Cerebellar nuclear complex (tissue), 1 donor: ENCODE results near the gene TAS2R9.
A peak's percentile ranks its signal among the peaks of the same experiment; 100 is the strongest.
"Not testable (repeated sequence)": the region's sequence is repeated elsewhere in the genome, so short reads cannot be mapped to it uniquely, and the experiment has no call there.

Experiments used
- DNase-seq, 2 experiments: peaks; one replicate each; lab custom pipeline; 2025; lab: John Stamatoyannopoulos, UW

The TAS2R9 gene, protein sequence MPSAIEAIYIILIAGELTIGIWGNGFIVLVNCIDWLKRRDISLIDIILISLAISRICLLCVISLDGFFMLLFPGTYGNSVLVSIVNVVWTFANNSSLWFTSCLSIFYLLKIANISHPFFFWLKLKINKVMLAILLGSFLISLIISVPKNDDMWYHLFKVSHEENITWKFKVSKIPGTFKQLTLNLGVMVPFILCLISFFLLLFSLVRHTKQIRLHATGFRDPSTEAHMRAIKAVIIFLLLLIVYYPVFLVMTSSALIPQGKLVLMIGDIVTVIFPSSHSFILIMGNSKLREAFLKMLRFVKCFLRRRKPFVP

DNA sequence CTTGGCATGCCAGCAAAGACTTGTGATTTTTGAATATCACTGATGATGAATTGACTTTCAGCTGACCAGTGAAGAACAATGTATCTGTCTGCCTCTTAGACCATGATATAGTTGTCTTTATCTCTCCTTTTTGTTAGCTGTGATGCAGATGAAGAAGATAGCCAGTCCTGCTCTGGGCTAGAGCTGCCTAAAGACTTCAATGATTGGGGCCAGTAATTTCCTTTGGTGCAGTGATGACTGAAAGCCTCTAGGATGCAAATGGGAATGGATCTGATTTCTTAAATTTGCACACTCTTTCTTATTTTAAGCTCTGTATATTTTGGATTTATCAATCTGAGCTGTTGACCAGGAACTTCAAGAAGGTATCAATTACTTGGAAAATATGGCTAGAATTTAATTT lies at the start of gene TAS2R9:
TSS of gene TAS2R9 (minus strand) at position 101 of the 400 bp plus-strand sequence. CDS start at position 8, 93 bp downstream.
- DNase-seq: no peak

DNA sequence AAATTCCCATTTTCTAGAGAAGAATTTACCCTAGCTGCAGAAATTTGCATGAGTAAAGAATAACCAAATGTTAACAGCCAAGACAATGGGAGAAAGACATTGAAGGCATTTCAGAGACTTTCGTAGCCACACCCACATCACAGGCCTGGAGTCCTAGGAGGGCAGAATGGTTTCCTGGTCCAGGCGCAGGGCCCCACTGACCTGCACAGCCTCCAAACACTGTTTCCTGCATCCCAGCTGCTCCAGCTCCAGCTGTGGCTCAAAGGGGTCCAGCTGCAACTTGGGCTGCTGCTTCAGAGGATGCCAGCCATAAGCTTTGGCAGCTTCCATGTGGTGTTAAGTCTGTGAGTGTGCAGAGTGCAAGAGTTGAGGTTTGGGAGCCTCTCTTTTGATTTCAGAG lies 45.8 kb upstream of the TAS2R9 start:
- no peak for DNase-seq

DNA sequence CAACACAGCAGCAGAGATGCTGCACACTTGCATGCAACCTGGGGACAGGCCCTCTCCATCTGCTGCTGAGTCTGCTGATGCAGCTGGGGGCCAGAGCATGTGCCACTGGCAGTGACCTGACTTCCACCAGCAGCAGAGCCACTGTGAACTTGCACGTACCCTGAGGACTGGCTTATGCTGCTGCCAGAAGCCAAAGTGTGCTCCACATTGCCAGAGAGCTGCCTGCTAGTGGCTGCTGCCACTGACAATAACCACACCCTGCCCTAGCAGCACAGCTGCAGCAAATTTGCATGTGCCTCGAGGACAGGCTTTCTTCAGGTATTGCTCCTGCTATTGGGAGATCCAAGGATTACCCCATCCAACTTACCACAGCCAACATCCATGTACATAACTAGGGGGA lies 43.8 kb upstream of the TAS2R9 start:
- no peak for DNase-seq

DNA sequence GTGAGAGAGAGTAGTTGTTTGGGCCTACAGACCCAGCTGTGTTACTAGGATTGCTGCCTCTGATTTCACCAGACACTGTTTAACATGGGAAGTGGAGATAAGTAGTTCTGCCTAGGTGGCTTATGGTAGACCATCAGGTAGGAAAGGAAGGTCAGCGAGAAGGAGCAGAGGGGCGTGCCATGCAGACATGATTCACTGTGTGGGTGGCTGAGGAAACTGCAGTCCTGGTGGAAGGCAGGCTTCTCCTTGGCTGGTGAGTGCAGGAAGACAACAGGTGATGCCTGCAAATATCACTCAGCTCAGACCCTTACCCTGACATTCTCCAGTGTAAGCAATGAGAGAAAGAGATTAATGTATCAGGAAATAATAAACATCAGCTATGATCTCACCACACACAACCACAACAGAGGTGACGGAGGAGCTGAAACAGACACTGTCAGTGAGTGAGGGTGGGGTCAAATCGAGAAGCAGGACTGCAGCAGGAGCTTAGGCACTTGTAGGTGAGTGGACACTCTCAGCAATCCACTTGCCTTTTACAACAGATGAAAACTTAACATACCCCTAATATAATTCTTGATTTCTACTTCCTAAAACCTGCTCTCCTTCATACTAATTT lies 41.4 kb upstream of the TAS2R9 start:
- no peak for DNase-seq

DNA sequence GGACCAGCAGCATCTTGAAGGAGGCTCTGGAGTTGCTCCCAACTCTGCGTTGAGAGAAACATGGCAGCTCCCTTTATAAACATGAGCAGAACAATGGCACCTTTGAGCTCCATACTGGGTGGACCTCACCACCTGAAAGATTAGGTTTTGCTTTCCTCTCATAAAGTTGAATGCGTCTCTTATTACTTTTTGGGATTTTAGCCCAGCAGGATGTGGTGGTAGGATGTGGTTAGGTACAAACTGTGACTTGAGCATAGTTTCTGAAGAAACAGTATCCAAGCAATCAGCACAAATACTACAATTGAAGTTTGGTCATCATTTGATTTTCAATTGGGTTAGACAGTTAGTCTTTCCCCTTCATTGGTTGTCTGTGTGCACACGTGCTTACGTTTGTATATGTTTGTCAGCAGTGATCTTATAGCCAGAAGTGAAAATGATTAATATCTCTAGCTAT lies 39.5 kb upstream of the TAS2R9 start, which contains the start of gene PRR4:
TSS of gene PRR4 (minus strand) at position 51 of the 454 bp plus-strand sequence. CDS start at position 13, 38 bp downstream.
- no peak for DNase-seq

DNA sequence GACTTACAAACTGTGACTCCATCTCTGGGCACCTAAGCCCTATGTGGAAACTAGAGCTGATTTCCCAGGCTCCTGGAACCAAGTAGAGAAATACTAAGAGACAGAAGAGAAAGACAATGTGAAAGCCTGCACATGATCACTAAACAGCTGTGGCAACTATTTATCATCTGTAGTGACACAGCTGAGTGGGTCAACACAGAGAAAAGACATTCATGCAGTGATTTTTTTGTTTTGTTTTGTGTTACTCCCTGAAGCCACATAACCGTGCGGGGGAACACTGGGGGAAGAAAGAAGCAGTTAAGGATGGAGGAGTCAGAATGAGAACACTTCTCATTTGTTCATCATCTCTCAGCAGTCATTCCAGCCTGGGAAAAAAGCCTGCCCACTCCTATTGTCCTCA lies 37.8 kb upstream of the TAS2R9 start:
- DNase-seq: no peak

DNA sequence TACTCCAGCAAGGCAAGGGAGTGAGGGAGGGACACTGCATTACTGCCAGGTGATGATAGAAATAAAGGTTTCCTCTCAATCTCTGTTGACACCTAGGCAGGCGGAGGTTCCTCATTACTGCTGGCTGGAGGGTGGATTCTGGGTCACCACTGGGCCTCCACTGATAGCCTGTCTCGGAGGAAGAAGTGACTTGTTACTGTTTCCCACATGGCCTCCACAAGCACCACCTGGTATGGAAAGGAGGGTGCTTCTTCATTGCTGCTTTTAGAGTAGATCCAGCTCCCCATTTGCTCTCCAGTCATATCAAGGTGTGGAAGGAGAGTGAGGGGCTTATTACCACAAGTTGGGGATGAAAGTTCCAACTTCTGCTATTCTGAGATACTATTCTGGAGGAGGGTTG lies 32.9 kb upstream of the TAS2R9 start:
- no peak for DNase-seq

DNA sequence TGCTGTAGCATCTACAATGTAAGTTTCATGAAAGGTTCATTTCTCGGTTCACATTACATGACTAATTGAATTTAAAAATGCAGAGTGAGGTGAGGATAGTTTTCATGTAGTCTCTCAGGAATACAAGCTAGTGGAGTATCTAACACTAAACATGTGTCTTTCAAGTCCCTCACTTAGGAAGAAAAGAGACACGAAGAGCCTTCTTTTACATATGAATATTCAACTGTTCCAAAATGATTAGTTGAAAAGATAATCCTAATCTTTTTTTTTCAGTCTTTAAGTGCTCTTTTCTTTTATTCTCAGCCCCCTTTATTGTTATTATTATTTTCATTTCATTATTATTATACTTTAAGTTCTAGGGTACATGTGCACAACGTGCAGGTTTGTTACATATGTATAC lies 28.5 kb upstream of the TAS2R9 start:
- no peak for DNase-seq

DNA sequence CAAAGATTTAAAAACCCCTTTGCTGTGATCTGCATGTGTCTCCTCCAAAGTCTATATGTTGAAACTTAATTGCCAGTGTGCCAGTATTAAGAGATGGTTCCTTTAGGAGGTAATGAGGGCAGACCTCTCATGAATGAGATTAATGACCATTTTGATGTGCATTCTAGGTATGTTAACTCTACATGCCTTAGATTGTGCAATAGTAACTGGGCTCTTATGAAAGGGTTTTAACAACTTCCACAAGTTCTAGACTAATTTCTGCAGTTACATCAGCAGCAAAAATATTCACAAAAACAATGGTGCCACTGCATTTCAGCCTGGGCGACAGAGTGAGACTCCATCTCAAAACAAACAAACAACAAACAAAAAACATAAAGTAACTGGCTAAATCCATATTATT lies 20.0 kb upstream of the TAS2R9 start:
- no peak for DNase-seq

DNA sequence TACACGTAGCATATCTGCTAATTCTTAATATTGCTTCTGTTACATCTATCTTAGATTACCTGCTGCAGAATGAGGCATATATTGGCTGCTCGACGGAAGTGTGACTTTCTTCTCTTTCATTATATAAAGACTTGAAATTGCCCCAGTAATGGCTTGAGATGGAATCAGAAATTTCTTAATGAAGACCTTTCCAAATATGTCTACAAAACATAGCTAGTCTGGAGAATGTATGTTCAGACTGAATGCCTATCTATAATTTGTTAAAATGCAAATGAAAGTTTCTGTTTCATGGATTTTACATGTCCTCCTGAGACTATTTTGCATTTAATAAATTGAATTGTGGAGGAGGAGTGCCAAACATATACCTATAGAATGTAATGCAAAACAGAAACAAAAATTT lies 16.3 kb upstream of the TAS2R9 start, which contains the start of gene TAS2R10:
TSS of gene TAS2R10 (minus strand) at position 101 of the 400 bp plus-strand sequence. CDS start at position 12, 89 bp downstream.
- DNase-seq: no peak

DNA sequence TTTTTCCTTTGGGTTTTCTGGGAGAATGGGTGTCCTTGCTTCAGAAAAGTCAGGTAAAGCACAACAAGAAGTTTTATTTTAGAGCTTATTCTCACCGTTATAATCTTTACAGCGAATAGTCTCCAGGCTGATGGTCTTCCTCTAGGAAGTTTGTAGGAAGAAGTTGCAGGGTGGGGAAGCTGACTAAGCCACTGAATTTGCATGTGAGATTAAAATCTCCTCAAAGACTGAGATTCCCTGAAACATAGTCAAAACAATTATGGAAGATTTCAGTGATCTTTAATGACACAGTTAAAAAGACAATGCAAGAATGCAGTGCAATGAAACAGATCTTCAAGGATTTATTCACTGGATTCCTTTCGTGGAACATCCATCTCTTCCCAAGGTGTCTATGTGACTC lies 15.0 kb upstream of the TAS2R9 start:
- DNase-seq: no peak

DNA sequence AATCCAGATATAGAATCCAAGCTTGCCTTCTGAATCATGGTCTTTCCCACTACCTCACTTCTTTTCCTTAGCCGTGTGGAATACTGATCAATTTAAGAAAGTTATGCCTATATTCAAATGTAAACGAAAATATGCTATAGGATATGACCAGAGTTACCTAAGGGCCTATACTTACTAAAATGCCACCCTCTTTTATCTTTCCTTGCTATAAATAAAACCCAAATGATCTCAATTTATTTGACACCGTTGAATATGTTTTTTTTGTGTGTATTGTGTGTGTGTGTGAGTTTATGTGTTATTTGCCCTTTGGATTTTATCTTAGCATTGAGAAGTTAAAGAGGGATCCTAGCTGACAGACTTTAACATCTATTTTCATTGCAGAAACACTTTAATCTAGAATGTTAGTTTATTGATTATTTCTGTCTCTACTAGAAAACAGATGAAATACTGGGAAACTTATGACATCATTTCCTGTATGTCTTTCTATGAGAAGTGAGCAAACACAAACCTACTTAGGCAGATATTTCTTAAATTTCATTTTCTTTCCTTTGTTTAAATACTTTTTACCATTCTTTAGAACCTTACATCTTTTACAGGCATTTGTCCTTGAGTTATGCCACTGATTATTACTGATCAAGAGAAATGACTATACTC lies 2.0 kb upstream of the TAS2R9 start:
- no peak for DNase-seq

DNA sequence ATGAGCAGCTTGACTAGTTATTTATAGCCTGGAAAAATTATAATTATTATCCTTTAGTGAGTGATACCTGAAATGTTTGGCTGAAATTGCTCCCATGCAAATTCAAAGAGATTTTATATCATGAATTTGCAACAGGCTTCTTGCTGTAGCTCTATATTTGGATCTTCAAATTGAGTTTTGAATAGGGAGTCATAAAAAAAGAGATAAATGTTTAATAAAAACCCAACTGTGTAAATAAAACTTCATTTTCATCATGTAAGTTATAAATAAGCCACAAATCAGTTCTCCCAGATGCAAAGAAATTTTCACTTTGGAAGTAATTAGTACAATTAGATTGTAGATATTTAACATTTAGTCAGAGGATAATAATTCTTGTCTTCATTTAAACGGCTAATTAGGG lies 2.8 kb downstream of the TAS2R9 start, which contains the start of gene TAS2R8:
TSS of gene TAS2R8 (minus strand) at position 101 of the 400 bp plus-strand sequence. CDS start 306 bp downstream, outside the sequence.
- no peak for DNase-seq

DNA sequence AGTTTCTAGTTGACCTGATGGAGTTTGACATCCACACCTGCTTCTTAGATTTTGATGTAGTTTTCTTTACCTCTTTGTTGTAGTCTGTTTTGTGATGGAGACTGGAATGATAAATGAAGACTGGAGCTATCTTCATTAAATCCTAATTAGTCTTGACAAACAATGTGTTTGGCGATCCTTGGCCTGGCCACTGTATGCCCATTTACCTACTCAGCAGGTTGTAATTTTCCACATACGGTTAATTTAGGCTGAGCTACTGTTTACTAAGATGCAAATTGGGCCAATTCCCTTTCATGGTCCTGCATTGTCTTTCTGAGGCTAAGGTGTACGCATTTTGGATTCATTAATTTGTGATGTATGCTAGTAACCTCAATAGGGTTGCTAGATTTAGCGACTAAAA lies 7.4 kb downstream of the TAS2R9 start, which contains the start of gene TAS2R7:
TSS of gene TAS2R7 (minus strand) at position 41 of the 400 bp plus-strand sequence. CDS start 57 bp downstream, outside the sequence.
- DNase-seq: no peak

DNA sequence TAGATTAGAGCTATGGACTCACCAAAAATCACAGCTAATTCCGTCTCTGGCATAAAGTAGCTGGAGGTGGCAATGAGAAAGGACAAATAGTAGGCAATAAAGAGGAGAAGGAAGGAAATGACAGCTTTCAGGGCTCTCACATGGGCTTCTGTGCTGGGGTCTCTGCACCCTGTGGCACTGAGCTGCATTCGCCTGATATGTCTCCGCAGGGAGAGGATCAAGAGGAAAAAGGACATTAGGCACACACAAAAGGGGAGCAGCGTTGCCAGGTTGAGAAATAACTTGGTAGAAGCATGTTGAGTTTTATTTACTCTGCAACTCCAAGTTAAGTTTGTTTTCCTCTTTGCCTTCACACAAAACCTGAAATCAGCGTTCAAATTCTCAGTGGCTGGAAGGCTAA lies 8.2 kb downstream of the TAS2R9 start:
- no peak for DNase-seq

DNA sequence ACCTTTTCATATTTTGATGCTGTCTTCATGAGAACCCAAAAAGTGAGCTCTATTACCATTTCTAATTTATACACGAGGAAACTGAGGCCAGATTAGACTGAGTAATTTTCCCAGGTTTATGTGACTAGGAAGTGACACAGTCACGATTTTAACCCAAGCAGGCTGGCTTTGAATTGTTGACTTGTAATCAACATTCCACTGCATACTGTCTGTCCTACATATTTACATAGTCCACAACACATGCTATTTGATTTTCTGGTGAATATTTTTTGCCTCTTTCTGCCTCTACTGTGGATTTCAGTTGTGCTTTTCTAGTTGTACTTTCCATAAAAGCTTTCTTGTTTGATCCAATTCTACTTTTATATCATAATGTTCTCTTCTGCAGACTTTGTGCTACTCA lies 15.7 kb downstream of the TAS2R9 start:
- DNase-seq: no peak

DNA sequence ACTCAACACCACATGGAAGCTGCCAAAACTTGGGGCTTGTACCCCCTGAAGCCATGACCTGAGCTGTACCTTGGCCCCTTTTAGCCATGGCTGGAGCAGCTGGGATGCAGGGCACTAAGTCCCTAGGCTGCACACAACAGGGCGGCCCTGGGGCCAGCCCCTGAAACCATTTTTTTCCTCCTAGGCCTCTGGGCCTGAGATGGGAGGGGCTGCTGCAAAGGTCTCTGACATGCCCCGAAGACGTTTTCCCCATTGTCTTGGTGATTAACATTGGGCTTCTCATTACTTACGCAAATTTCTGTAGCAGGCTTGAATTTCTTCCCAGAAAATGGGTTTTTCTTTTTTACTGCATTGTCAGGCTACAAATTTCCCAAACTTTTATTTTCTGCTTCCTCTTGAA lies 18.2 kb downstream of the TAS2R9 start:
- not testable (repeated sequence) for DNase-seq

DNA sequence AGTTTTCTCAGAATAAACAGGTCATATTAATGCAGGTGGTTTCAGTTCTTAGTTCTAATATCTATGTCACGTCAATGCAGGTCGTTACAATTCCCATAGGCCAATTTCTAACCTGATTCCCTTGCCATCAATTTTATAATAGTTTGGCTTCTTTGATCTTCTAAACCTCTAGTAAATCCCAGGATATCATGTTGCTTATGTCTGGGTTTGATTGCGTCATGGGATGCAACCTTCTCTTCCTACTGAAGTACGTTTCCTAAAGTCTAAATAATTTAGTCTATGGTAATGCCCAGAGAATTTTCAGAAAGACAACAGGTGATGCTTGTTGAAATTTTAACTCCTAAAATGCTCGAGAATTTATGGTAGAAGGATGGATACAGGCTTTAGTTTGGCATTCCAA lies 26.7 kb downstream of the TAS2R9 start:
- no peak for DNase-seq

DNA sequence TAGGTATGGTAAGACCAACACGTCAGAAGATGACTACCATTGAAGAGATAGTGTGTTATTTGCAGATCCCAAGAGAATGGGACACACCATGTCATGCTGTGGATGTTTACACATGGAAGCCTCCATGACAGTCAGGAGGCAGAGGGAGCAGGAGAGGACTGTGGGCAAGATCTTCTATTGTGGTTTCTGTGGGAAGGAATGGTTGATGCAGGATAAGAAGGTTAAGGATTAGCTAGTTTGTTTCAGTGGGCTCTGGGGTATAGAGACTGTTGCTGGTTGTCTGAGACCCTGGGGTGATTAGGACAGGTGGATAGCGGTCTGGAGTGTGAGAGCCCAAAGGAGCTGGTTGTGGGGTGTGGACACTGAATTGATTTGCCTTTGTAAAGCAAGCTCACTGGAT lies 30.9 kb downstream of the TAS2R9 start:
- DNase-seq: no peak

DNA sequence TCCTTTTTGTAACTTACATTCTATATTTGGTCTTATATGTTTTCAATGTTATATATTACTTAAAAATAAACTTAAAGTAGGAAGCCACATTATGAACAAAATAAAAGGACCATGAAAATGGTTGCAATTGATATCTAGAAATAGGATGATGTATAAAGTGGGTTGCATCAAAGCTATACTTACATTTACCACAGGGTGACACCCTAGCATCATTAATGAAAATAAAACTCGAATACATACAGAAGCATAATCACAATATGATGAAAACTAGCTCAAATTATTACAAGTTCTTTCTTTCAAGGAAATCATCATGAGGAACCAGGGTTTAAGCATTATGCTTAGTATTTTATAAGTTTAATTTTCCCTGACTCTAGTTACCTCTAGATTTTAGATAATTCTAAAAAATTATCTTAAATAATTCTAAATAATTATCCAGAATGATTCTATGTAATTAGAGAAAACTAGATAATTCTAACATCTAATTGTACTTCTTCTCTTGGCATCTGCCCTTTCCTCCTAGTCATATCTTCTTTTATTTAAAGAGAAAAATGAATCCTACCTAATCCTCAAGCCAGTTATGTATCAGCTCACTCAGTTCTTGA lies 38.7 kb downstream of the TAS2R9 start:
- DNase-seq: peak in 1 of 2 experiments; percentile 1

DNA sequence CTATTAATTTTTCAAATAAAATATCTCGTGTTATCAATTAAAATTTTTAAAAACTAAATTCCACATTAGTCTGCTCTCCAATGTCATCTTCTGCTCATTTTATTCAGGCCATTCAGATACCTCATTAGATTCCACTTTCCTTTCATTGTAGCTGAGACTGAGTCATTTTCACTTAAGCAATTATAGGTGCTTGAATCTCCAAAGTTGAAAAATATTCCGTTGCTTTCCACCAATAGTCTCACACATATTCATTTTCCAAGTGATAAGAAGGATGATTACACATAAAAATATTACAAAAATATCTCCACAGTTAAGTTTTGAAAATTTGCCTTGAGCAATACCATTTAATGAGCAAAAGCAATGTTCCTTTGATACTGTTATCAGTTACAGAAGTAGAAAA lies 50.3 kb downstream of the TAS2R9 start:
- DNase-seq: no peak
